OCI-LY1 (cell line): ENCODE data around the gene BMX.

Experiments
- H2AFZ ChIP-seq: fragments of 200-600 bp; sonication (generic), shearing (Covaris generic); 2 replicates; pipeline ENCODE4 v1.6.0; 2014; ENCODE audit warnings: antibody characterized with exemption, mild to moderate bottlenecking, low read length
- H3F3A ChIP-seq: fragments of 200-600 bp; sonication (generic), shearing (Covaris generic); 2 replicates; pipeline ENCODE4 v1.6.0; 2014; ENCODE audit warnings: mild to moderate bottlenecking, antibody characterized with exemption, low read length, moderate library complexity; ENCODE audit not compliant: insufficient read depth
- H3K27ac ChIP-seq: fragments of 200-600 bp; sonication (generic); 2 replicates; pipeline ENCODE4 v1.5.1; 2014; ENCODE audit warnings: low read length, mixed run types, mild to moderate bottlenecking, low read depth; ENCODE audit not compliant: poor library complexity, severe bottlenecking
- H3K27me3 ChIP-seq: fragments of 200-600 bp; sonication (generic); 2 replicates; pipeline ENCODE4 v1.6.0; 2014; ENCODE audit warnings: antibody characterized with exemption, mild to moderate bottlenecking, low read length, moderate library complexity; ENCODE audit not compliant: insufficient read depth
- H3K36me3 ChIP-seq: fragments of 200-600 bp; sonication (generic); 2 replicates; pipeline ENCODE4 v1.6.1; 2014; ENCODE audit warnings: mild to moderate bottlenecking, antibody characterized with exemption, low read length, moderate library complexity, mixed read lengths; ENCODE audit not compliant: insufficient read depth
- H3K4me1 ChIP-seq: fragments of 200-600 bp; sonication (generic); 2 replicates; pipeline ENCODE4 v1.5.1; 2014; ENCODE audit warnings: mild to moderate bottlenecking, low read length, moderate library complexity; ENCODE audit not compliant: insufficient read depth, severe bottlenecking
- H3K4me2 ChIP-seq: fragments of 200-600 bp; sonication (generic), shearing (Covaris generic); 2 replicates; pipeline ENCODE4 v1.6.1; 2014; ENCODE audit warnings: low read length
- H3K4me3 ChIP-seq: fragments of 200-600 bp; sonication (generic); 2 replicates; pipeline ENCODE4 v1.5.1; 2014; ENCODE audit warnings: low read length, low read depth, mild to moderate bottlenecking, mixed read lengths; ENCODE audit not compliant: poor library complexity, severe bottlenecking
- H3K79me2 ChIP-seq: fragments of 200-600 bp; shearing (Covaris generic); 2 replicates; pipeline ENCODE4 v1.6.1; 2016; ENCODE audit warnings: mixed run types, low read length, mixed read lengths; ENCODE audit not compliant: insufficient read depth
- H3K9ac ChIP-seq: fragments of 200-600 bp; sonication (generic), shearing (Covaris generic); 2 replicates; pipeline ENCODE4 v1.6.1; 2014; ENCODE audit warnings: mild to moderate bottlenecking, low read length, mixed read lengths
- H3K9me2 ChIP-seq: fragments of 200-600 bp; sonication (generic), shearing (Covaris generic); 2 replicates; pipeline ENCODE4 v1.6.1; 2014; ENCODE audit warnings: low read depth, mild to moderate bottlenecking, low read length, mixed read lengths
- H3K9me3 ChIP-seq: fragments of 200-600 bp; shearing (Covaris generic); 2 replicates; pipeline ENCODE4 v1.6.1; 2014; ENCODE audit warnings: low read length, mixed read lengths
- H4K20me1 ChIP-seq: fragments of 200-600 bp; sonication (generic), shearing (Covaris generic); 2 replicates; pipeline ENCODE4 v1.6.0; 2016; ENCODE audit warnings: mild to moderate bottlenecking, low read length; ENCODE audit not compliant: insufficient read depth
- EZH2 ChIP-seq: fragments of 200-600 bp; sonication (generic), shearing (Covaris generic); IDR thresholded peaks from 2 replicates; pipeline ENCODE4 v1.8.0; 2017; ENCODE audit warnings: borderline replicate concordance, mixed run types, mild to moderate bottlenecking, antibody characterized with exemption, low read length, moderate library complexity, mixed read lengths
- TF ChIP-seq, protein P1 (sequence below): fragments of 200-600 bp; sonication (generic), shearing (Covaris generic); IDR thresholded peaks from 2 replicates; pipeline ENCODE4 v1.5.1; 2017; ENCODE audit warnings: mild to moderate bottlenecking, antibody characterized with exemption, low read length, moderate library complexity, mixed read lengths

BMX gene

DNA sequence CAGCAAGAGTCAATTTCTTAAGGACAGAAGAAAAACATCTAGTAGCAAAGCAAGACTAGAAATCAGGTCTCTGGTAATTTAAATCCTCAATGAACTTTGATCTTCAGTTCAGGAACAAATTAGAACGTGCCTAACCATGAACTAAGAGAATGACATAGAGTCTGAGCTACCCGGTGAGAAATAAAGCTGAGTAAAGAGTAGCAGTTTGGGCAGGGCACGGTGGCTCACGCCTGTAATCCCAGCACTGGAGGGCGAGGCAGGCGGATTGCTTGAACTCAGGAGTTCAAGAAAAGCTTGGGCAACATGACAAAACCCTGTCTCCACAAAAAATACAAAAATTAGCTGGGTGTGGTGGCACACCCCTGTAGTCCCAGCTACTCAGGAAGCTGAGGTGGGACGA is 62.4 kb downstream of the BMX start:
- Histone ChIP-seq H4K20me1 (no peaks in the 10 kb centered on the region), H2AFZ (no peak overlapping the region), H3K4me1 (no peaks in the 10 kb centered on the region), H3K27ac (no peak overlapping the region), H3F3A (no peaks in the 10 kb centered on the region), H3K9me2 (no peaks in the 10 kb centered on the region), H3K79me2 (no peaks in the 10 kb centered on the region), H3K27me3 (no peaks in the 10 kb centered on the region), H3K4me2 (no peak overlapping the region), H3K9ac (no peak overlapping the region), H3K9me3 (no peaks in the 10 kb centered on the region), H3K36me3 (no peaks in the 10 kb centered on the region), H3K4me3 (no peak overlapping the region)
- no peak for TF ChIP-seq EZH2
- TF ChIP-seq, protein P1, sequence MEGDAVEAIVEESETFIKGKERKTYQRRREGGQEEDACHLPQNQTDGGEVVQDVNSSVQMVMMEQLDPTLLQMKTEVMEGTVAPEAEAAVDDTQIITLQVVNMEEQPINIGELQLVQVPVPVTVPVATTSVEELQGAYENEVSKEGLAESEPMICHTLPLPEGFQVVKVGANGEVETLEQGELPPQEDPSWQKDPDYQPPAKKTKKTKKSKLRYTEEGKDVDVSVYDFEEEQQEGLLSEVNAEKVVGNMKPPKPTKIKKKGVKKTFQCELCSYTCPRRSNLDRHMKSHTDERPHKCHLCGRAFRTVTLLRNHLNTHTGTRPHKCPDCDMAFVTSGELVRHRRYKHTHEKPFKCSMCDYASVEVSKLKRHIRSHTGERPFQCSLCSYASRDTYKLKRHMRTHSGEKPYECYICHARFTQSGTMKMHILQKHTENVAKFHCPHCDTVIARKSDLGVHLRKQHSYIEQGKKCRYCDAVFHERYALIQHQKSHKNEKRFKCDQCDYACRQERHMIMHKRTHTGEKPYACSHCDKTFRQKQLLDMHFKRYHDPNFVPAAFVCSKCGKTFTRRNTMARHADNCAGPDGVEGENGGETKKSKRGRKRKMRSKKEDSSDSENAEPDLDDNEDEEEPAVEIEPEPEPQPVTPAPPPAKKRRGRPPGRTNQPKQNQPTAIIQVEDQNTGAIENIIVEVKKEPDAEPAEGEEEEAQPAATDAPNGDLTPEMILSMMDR, result no peak

DNA sequence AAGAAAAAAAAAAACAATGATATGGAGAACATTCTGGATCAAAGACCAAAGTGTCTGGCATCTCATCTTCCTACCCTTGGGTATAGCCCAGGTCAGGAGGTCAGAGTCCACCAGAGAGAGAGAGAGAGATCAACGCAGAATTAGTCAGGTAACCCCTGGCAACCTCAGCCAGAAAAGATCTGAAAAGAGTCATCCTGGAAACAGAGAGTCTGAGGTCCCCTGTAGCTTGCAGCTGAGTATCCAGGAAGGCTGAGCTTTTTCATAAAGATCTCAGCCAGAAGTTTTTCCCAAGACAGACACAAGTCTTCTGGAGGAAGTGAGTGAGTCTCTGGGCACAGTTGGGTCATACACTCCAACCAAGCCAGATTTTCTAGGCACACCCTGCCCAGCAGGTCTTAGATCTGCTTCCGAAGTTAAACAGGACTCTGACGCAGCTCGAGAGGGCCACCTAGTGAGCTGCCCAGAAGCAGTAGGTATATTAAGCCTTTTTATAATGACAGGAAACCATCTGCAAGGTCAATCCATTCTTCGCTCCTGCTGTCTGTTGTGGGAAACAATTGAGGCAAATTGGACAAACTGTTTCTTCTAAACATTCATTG is 64.5 kb downstream of the BMX start:
- H3K4me1 ChIP-seq, result no peaks in the 10 kb centered on the region
- H3K27me3 ChIP-seq, result no peaks in the 10 kb centered on the region
- no peaks in the 10 kb centered on the region for H3K36me3 ChIP-seq
- TF ChIP-seq EZH2, result no peak
- TF ChIP-seq, protein P1, result peak; percentile 53
- H4K20me1 ChIP-seq, result no peaks in the 10 kb centered on the region
- no peaks in the 10 kb centered on the region for H3K79me2 ChIP-seq
- H3K27ac ChIP-seq, result no peak overlapping the region
- H2AFZ ChIP-seq, result no peak overlapping the region
- no peak overlapping the region for H3K9ac ChIP-seq
- H3K9me2 ChIP-seq, result no peaks in the 10 kb centered on the region
- H3K4me2 ChIP-seq, result no peak overlapping the region
- H3K9me3 ChIP-seq, result no peaks in the 10 kb centered on the region
- no peak overlapping the region for H3K4me3 ChIP-seq
- no peaks in the 10 kb centered on the region for H3F3A ChIP-seq

DNA sequence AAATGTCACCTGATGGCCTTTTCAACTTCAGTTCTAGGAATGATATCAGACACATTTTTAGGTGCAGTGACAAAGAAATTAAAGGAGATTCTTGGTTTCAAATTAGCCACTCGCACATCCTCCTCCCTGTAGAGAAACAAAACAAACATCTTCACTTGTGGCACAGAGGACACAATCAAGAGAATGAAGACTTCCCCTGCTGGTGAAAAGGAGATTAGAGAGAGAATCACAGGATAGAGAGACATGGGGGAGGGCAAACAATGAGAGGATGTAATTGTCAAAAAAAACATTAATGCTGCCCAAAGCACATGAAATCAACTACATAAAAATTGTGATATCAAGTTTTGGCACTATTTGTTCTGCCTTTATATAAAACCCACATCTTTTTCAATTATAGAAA is 65.6 kb downstream of the BMX start:
- no peak overlapping the region for H3K27ac ChIP-seq
- H3K4me1 ChIP-seq, result no peaks in the 10 kb centered on the region
- no peaks in the 10 kb centered on the region for H4K20me1 ChIP-seq
- H3K79me2 ChIP-seq, result no peaks in the 10 kb centered on the region
- no peaks in the 10 kb centered on the region for H3F3A ChIP-seq
- no peaks in the 10 kb centered on the region for H3K27me3 ChIP-seq
- no peak overlapping the region for H3K4me2 ChIP-seq
- H3K9ac ChIP-seq, result no peak overlapping the region
- no peak overlapping the region for H3K4me3 ChIP-seq
- no peaks in the 10 kb centered on the region for H3K9me2 ChIP-seq
- no peaks in the 10 kb centered on the region for H3K36me3 ChIP-seq
- TF ChIP-seq, protein P1, result no peak
- no peak for TF ChIP-seq EZH2
- no peaks in the 10 kb centered on the region for H3K9me3 ChIP-seq
- no peak overlapping the region for H2AFZ ChIP-seq
